Measurements from ENCODE around the gene SLFN5.
"Not testable (repeated sequence)": the region's sequence is repeated elsewhere in the genome, so short reads cannot be mapped to it uniquely, and the experiment has no call there.

SLFN5 gene

DNA sequence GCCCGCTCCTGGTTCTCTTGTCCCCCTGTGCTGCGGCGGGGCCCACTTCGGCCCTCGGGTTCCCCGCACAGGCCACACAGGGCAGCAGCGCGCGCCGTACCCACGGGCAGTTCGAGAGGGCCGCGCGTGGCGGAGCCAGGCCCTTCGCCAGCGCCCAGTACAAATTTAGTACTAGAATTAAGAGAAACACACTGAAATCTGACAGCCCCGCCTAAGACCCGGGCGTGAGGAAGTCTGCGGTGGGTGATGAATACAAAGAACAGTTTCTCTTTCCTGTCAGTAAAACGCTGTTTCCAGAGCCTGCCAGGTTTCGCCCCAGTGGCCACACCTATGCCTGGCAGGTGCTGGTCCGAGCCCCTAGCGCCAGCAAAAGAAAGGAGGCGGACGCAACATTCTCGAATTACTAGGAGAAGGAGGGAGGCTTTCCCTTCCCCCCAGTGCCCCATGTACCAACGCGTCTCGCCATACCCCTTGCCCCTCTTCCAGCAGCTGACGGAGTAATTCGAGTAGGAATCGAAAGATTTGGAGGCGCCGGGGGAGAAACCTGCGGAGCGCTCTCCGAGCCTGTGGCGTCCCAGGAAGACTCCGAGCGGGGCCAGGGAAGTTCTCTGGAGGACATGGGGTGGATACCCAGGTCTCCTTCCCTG is 591 bp upstream of the SLFN5 start:
- peak; percentile 91 for DNase-seq (ENCODE audit: low spot score)

DNA sequence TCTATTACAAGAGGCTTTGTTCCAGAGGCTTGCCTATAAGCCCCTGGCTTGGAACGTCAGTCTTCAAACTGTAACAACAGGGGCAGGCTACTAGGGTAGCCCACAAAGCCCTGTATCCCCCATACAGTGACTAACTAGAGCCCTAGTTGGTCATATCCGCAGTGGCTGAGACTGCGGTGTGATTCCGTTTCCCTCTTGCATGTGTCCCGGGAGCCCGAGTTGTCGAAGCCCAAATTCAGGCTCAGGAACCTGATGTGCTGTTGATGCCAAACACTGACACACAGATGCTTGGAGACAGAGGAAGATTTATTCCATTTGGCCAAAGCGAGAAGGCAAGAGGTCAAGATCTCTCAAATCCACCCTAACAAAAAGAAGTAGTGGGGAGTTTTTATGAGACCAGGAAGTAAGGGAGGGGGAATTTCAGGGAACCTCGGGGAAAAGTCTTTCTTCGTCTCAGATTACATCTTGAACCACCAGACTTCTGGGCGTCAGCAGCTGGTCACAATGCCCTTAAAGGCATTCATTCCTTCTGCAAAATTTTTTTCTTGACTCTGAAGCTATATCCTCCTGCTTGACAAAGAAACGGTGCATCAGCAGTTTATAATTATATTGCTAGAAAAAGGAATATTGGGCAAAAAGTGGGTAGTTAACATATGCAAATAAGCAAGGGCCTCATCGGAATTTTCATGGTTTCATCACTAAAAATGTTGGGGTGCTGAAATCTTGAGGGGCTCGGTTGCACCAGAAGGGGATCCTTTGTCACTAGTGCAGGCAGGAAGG is 879 bp downstream of the SLFN5 start:
- DNase-seq (ENCODE audit: low spot score), result peak; percentile 68

DNA sequence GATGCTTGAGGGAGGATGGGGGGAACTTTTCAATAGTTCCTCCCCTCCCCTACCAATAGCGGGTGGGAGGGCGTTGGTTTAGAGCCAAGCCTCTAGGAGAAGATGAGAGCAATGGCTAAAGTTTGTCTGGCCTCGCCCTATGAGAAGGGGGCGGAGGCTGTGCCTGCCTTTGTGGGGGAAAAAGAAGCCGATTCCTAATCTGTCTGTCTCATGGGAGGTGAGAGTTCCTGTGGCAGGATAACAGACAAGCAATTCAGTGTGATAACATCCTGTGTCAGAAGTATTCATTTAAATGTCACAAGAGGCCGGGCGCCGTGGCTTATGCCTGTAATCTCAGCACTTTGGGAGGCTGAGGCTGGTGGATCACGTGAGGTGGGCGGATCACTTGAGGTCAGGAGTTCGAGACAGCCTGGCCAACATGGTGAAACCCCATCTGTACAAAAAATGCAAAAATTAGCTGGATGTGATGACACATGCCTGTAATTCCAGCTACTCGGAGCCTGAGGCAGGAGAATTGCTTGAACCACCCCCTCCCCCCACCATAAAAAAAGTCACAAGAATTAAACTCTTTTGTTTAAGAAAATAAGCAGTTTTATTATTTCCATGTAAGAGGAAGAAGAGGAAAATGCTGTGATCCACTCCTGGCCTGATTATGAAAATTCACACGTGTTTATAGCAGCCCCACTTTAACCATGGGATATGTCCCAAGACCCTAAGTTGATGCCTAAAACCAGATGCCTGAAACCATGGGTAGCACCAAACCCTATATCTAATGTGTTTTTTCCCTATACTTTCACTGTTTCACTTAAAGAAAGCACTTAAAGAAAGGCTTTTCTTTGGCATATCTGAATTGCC is 1.7 kb downstream of the SLFN5 start:
- DNase-seq (ENCODE audit: low spot score), result peak; percentile 91

DNA sequence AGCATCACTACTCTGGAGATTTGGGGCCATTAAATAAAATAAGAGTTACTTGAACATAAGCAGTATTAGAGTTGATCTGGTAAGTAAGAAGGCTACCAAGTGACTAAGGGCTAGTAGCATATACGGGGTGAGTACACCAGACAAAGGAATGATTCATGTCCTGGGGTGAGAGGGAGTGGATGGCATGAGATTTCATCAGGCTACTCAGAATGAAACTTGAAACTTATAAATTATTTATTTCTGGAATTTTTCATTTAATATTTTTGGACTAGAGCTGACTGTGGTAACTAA is 2.3 kb downstream of the SLFN5 start:
- peak; percentile 58 for DNase-seq (ENCODE audit: low spot score)

DNA sequence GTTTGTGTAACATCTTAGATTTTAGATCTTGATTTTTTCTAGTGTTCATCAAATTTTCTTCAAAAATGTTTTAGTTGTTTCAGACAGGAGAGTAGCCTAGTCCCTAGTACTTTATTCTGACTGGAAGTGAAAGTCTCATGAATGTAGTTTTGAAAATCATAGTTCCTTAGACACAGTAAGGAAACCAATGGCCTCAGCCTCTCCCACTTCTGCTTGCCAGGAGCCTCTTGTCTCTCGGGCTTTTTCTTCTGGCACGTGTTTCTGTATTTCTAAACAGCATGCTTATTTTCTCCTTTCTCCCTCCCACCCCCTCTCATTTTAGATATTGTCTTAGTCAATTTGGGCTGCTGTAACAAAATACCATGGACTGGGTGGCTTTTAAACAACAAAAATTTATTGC is 9.8 kb downstream of the SLFN5 start:
- no peak for DNase-seq (ENCODE audit: low spot score)

DNA sequence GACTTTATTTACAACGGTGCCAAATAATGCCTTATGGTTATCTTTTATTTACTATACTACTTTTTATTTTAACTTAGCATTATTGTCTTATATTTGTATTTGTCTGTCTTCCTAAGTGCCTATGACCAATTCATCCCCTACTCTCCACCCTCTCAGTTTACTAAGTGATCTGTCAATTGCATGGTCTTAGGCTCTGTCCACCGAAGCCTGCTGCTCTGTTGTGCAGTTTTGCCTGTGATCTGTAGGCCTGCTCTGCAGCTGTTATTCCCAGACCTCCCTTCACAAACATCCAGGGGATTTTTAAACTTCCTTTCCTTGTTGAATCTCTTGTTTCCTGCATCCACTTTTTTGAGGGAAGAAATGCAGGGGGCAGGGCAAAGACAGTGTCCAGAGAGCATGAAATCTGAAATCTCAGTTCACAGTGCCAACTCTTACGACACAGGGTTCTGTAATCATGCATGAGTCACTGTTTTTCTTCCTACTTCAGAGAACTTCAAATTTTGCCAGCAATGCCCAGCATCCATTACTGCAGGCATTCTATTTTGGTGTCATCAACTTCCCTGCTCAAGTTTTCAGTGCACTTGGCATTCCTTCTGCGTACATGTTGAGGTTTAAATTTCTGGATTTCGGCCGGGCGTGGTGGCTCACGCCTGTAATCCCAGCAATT is 11.4 kb downstream of the SLFN5 start:
- DNase-seq (ENCODE audit: low spot score), result no peak

DNA sequence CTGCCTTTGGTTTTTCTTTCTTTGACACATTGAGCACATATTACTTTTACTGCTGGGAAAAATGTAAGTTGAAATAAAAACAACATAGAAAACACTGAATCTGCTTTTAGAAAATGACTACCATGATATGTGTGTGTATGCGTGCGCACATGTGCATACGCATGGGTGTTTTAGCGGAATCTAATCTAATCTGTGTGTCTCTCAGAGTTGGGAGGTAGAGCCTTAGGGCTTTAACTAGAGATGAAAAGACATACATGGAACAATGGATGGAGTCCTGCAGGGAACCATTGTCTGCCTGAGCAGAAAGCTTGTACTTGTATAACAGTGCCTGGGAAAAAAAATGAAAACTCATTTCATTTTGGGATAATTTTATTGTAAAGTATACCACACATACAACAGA is 12.4 kb downstream of the SLFN5 start:
- no peak for DNase-seq (ENCODE audit: low spot score)

DNA sequence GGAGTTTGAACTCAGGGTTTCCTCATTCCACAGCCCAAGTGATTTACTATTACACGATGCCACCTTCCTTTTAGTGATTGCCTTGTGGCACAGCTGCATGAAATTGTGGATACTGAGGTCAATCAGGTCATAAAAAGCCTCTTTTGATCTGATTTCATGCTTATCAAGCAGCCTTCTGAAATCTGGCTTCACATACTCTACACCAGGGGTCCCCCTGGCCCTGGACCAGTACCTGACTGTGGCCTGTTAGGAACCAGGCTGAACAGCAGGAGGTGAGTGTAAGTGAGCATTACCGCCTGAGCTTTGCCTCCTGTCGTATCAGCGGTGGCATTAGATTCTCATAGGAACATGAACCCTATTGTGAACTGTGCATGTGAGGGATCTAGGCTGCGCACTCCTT is 13.8 kb downstream of the SLFN5 start:
- DNase-seq (ENCODE audit: low spot score), result no peak

DNA sequence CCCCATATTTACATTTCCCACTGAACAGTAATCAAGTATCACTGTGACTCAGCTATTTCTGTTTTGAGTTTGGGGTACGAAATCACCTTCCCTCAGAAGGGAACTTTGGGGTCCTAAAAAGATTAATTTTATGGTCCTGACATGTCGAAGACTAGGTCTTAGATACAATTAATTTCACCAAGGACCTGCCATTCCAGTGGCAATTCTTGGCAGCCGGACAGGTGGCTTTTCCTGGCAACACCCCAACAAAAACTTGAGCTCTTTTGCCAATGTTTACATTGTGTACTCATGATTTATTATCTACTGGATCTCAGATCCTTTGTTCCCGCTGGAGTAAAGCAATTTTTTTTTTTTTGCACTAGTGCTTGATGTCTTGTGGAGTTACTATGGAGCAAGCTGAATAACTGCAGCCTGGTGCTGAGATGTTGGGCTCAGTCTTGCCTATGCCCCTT is 14.4 kb downstream of the SLFN5 start:
- no peak for DNase-seq (ENCODE audit: low spot score)

DNA sequence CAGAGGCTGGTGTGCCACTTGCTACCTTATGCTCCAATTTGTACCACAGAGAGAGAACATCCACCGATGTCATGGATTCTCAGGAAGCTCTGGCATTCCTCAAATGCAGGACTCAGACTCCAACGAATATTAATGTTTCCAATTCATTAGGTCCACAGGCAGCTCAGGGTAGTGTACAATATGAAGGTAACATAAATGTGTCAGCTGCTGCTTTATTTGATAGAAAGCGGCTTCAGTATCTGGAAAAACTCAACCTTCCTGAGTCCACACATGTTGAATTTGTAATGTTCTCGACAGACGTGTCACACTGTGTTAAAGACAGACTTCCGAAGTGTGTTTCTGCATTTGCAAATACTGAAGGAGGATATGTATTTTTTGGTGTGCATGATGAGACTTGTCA is 16.1 kb downstream of the SLFN5 start:
- DNase-seq (ENCODE audit: low spot score), result no peak

DNA sequence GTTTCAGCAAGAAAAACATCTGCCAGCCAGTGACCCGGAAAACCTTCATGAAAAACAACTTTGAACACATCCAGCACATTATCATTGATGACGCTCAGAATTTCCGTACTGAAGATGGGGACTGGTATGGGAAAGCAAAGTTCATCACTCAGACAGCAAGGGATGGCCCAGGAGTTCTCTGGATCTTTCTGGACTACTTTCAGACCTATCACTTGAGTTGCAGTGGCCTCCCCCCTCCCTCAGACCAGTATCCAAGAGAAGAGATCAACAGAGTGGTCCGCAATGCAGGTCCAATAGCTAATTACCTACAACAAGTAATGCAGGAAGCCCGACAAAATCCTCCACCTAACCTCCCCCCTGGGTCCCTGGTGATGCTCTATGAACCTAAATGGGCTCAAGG is 22.2 kb downstream of the SLFN5 start:
- no peak for DNase-seq (ENCODE audit: low spot score)

DNA sequence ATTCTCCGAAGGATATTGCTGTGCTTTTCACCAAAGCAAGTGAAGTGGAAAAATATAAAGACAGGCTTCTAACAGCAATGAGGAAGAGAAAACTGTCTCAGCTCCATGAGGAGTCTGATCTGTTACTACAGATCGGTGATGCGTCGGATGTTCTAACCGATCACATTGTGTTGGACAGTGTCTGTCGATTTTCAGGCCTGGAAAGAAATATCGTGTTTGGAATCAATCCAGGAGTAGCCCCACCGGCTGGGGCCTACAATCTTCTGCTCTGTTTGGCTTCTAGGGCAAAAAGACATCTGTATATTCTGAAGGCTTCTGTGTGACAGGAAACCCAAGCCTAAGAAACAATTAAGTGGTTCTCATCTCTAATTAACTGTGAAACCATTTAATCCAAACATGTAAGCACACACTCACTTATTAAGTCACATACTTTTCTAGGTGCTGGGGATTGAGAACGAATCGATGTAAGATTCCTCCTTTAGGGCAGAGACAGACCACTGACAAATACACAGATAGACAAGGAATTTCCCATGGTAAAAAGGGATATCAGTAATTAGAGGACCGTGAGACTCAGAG is 22.8 kb downstream of the SLFN5 start:
- DNase-seq (ENCODE audit: low spot score), result no peak

DNA sequence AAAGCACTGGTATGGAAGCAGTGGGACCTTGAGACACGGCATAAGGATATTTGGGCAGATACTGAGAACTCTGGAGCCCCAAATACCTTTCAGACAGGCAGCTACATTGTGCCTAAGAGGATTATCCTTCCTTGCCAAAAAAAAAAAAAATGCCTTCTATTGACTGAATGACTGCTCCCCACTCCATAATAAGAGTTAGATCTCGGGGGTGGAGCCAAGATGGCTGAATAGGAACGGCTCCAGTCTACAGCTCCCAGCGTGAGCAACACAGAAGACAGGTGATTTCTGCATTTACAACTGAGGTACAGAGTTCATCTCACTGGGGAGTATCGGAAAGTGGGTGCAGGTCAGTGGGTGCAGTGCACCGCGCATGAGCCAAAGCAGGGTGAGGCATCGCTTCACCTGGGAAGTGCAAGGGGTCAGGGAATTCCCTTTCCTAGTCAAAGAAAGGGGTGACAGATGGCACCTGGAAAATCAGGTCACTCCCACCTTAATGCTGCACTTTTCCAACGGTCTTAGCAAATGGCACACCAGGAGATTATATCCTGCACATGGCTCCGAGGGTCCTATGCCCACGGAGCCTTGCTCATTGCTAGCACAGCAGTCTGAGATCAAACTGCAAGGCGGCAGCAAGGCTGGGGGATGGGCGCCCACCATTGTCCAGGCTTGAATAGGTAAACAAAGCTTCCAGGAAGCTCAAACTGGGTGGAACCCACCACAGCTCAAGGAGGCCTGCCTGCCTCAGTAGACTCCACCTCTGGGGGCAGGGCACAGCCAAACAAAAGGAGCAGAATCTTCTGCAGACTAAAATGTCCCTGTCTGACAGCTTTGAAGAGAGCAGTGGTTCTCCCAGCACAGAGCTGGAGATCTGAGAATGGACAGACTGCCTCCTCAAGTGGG is 31.5 kb downstream of the SLFN5 start:
- peak; percentile 28 for DNase-seq (ENCODE audit: low spot score)

DNA sequence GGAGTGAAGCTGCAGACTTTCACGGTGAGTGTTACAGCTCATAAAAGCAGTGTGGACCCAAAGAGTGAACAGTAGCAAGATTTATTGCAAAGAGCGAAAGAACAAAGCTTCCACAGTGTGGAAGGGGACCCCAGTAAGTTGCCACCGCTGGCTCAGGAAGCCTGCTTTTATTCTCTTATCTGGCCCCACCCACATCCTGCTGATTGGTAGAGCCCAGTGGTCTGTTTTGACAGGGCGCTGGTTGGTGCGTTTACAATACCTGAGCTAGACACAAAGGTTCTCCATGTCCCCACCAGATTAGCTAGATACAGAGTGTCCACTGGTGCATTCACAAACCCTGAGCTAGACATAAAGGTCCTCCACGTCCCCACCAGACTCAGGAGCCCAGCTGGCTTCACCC is 35.6 kb downstream of the SLFN5 start:
- not testable (repeated sequence) for DNase-seq (ENCODE audit: low spot score)

DNA sequence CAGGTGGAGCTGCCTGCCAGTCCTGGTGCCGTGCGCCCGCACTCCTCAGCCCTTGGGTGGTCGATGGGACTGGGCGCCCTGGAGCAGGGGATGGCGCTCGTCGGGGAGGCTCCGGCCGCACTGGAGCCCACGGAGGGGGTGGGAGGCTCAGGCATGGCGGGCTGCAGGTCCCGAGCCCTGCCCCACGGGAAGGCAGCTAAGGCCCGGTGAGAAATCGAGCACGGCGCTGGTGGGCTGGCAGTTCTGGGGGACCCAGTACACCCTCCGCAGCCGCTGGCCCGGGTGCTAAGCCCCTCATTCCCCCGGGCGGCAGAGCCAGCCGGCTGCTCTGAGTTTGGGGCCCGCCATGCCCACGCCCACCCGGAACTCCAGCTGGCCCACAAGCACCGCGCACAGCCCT is 36.0 kb downstream of the SLFN5 start:
- not testable (repeated sequence) for DNase-seq (ENCODE audit: low spot score)

DNA sequence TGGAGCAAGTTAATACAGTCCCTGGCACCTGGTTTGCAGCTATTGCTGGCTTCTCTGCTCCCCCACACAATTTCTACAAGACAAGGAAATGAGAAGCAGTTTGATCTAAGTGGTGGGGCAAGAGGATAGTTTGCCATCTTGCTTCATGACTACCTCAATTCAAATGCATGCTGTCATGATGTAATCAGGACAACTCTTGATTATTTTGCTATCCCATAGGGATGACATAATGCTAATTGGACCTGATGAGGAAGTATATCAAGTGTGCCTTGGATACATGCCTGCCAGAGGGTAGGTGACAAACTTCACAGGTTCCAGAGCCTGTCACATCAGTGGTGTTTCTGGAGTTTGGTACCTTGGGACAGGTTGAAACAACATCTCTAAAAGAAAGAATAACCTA is 40.9 kb downstream of the SLFN5 start:
- DNase-seq (ENCODE audit: low spot score), result no peak

DNA sequence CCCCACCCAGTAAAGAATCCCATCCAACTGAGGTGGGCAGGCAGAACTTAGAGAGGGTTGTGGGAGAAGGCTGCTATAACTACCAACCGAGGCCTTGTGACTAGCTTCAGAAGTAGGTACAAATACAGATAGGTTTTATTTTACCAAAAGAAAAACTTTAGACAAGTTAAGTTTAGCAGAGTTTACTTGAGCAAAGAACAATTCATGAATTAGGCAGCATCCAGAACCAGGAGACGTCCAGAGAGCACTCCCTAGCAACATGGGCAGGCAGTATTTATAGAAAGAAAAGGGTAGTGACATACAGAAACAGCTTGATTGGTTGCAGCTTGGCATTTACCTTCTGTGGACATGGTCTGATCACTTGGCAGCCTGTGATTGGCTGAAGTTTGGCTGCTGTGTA is 42.1 kb downstream of the SLFN5 start:
- DNase-seq (ENCODE audit: low spot score), result no peak

DNA sequence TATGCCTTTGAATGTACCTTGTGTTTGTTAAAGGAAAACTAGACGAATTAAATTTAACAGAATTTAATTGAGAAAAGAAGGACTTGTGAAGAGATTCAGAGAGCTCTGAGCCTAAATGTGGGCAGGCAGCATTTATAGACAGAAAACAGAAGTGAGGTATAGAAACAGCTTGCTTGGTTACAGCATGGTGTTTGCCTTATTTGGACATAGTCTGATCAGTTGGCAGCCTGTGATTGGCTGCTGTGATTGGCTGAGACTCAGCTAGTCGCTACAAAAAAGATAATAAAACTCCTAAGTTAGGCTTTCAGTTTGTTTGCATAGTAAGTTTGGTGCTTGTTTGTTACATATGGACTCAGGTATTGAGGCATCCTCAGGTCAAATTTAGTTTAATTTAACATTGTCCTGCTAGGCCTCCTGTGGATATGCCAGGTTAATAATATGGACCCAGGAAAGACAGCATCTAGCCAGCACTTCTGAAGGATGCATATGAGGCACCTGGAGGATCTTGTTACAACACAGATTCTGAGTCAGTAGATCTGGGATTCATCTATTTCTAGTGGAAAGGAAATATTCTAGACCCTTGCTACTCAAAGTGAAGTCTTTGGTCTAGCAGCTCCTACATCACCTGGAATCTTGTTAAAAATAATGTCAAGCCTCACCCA is 43.4 kb downstream of the SLFN5 start:
- peak; percentile 39 for DNase-seq (ENCODE audit: low spot score)

DNA sequence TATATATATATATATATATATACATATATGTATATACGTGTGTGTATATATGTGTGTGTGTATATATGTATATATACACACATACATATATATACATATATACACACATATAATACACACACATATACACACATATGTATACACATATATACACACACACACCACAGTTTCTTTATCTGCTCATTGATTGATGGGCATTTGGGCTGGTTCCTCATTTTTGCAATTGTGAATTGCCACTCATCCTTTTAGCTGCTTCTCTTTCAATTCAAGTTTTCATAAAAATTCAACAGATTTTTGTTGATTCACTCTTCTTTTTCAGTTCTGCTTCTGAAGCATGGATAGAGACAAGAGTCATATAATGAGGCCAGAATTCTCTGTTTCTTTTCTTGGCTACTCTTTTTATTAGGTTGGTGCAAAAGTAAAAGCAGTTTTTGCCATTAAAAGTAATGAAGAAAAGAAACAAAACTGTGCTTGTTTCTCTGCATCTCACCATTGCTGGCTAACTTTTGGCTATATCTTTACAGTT is 44.5 kb downstream of the SLFN5 start:
- DNase-seq (ENCODE audit: low spot score), result no peak

DNA sequence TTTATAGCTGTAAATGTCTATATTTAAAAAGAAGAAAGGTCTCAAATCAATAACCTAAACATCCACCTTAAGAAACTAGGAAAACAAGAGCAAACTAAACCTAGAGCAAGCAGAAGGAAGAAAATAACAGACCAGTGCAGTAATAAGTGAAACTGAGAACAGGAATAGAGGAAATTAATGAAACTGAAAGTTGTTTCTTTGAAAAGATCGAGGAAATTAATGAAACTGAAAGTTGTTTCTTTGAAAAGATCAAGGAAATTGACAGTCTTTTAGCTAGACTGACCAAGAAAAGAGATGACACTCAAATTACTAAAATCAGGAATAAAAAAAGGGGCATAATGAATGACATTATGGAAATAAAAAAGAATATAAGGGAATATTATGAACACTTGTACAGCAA is 46.4 kb downstream of the SLFN5 start:
- no peak for DNase-seq (ENCODE audit: low spot score)
